Suprapubic skin (tissue), 4 donors: ENCODE data around the gene CCL13. TPM values are rescaled to one million over a fixed set of nuclear protein-coding genes. Genes with fewer than 3 reads are reported as not detected.

Source experiments
- DNase-seq, 2 donors: peaks; one replicate each; pipeline ENCODE4 v3.0.0-alpha.2; 2019; ENCODE audit warnings: low spot score in 2 of 2
- H3K27ac ChIP-seq: fragments of 200-600 bp; sonication (generic); one replicate; pipeline ENCODE4 v1.5.1; 2019
- H3K27me3 ChIP-seq: fragments of 200-600 bp; sonication (generic); one replicate; pipeline ENCODE4 v1.5.1; 2019
- H3K36me3 ChIP-seq: fragments of 200-600 bp; sonication (generic); one replicate; pipeline ENCODE4 v1.5.1; 2019
- H3K4me1 ChIP-seq: fragments of 200-600 bp; sonication (generic); one replicate; pipeline ENCODE4 v1.5.1; 2019
- H3K4me3 ChIP-seq: fragments of 200-600 bp; sonication (generic); one replicate; pipeline ENCODE4 v1.5.1; 2019; ENCODE audit warnings: mild to moderate bottlenecking
- H3K9me3 ChIP-seq: fragments of 200-600 bp; sonication (generic); one replicate; pipeline ENCODE4 v1.5.1; 2019
- EP300 ChIP-seq: sonication (generic); formaldehyde crosslinking; IDR thresholded peaks from one replicate; pipeline ENCODE4 v1.6.1; 2017; ENCODE audit warnings: antibody characterized with exemption
- POLR2A ChIP-seq, 2 donors: fragments of 450-650 bp; IDR thresholded peaks; one replicate each; pipeline ENCODE4 v1.6.1; 2017; ENCODE audit warnings: antibody characterized with exemption in 2 of 2, mild to moderate bottlenecking in 2 of 2, moderate library complexity in 2 of 2
- POLR2AphosphoS5 ChIP-seq, 3 donors: sonication (generic); formaldehyde crosslinking; IDR thresholded peaks; one replicate each; pipeline ENCODE4 v1.6.1; 2017; ENCODE audit warnings: antibody characterized with exemption in 3 of 3
- WGBS: methylation state at CpG from one replicate; pipeline ENCODE4 v1.1.5; 2018; 5-methylcytosine and 5-hydroxymethylcytosine counted together
- total RNA-seq, 4 donors: library from RNA; depleted of rRNA; stranded (reverse); fragments of >200 nt; gene quantifications; one replicate each; pipeline ENCODE4 v1.1.0, GENCODE V29; 2016
- TF ChIP-seq, protein P1 (sequence below), 2 donors: fragments of 200-600 bp in 1 of 2; fragments of 450-650 bp in 1 of 2; sonication (generic) in 1 of 2; IDR thresholded peaks; one replicate each; pipeline ENCODE4 v1.5.1; 2016 to 2019; ENCODE audit warnings: antibody characterized with exemption in 2 of 2, mild to moderate bottlenecking in 1 of 2, moderate library complexity in 1 of 2

Gene CCL13
- total RNA-seq = 1 to 10 TPM in 1 of 4 donors, not detected in 3; 1.6 TPM

DNA sequence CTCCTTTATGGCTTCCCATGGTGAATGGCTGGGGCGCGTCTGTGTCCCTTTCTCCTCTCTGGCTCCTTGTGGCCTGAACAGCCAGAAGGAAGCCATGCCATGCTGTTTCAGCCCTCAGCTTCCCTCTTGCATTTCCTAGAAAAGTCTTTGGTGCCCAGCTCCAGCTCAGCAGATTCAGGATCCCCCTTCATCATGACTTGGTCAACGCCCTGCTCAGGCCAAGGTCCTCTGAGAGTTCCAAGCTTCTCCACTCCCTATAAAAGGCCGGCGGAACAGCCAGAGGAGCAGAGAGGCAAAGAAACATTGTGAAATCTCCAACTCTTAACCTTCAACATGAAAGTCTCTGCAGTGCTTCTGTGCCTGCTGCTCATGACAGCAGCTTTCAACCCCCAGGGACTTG lies at the start of gene CCL13:
CCL13 (plus strand) TSS at position 287 of the 400 bp plus-strand sequence; CDS start at position 334, 47 bp downstream.
- no peak for DNase-seq
- Histone ChIP-seq H3K36me3 (no peaks in the 10 kb centered on the region), H3K27ac (no peak within 1 kb of the TSS), H3K4me3 (no peak within 1 kb of the TSS), H3K27me3 (no peaks in the 10 kb centered on the region), H3K9me3 (no peaks in the 10 kb centered on the region), H3K4me1 (peaks cover 3% of the 10 kb centered on the region)
- WGBS = 76% methylated on average over 5 of the region's 5 CpGs
- TF ChIP-seq, protein P1, sequence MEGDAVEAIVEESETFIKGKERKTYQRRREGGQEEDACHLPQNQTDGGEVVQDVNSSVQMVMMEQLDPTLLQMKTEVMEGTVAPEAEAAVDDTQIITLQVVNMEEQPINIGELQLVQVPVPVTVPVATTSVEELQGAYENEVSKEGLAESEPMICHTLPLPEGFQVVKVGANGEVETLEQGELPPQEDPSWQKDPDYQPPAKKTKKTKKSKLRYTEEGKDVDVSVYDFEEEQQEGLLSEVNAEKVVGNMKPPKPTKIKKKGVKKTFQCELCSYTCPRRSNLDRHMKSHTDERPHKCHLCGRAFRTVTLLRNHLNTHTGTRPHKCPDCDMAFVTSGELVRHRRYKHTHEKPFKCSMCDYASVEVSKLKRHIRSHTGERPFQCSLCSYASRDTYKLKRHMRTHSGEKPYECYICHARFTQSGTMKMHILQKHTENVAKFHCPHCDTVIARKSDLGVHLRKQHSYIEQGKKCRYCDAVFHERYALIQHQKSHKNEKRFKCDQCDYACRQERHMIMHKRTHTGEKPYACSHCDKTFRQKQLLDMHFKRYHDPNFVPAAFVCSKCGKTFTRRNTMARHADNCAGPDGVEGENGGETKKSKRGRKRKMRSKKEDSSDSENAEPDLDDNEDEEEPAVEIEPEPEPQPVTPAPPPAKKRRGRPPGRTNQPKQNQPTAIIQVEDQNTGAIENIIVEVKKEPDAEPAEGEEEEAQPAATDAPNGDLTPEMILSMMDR (IDR thresholded peaks at IDR 0.05) = no peak
- no peak for TF ChIP-seq EP300
- TF ChIP-seq POLR2A (IDR thresholded peaks at IDR 0.05) = no peak
- no peak for TF ChIP-seq POLR2AphosphoS5 (IDR thresholded peaks at IDR 0.05)

GRCh38 chr17:34307110-34307509 lies 49.2 kb upstream of the CCL13 start:
- TF ChIP-seq, protein P1 (IDR thresholded peaks at IDR 0.05) = no peak
- TF ChIP-seq POLR2AphosphoS5 (IDR thresholded peaks at IDR 0.05) (peak in 1 of 3 donors; percentile 30), POLR2A (IDR thresholded peaks at IDR 0.05) (no peak), EP300 (no peak)
- H3K4me1 ChIP-seq = peaks cover 27% of the 10 kb centered on the region
- H3K4me3 ChIP-seq = no peak overlapping the region
- no peaks in the 10 kb centered on the region for H3K27me3 ChIP-seq
- no peak overlapping the region for H3K27ac ChIP-seq
- 51% methylated on average over 3 of the region's 3 CpGs for WGBS
- no peak for DNase-seq
- H3K36me3 ChIP-seq = no peaks in the 10 kb centered on the region
- H3K9me3 ChIP-seq = no peaks in the 10 kb centered on the region

GRCh38 chr17:34308371-34308770 lies 47.9 kb upstream of the CCL13 start:
- H3K4me3 ChIP-seq = no peak overlapping the region
- H3K4me1 ChIP-seq = peaks cover 28% of the 10 kb centered on the region
- H3K27ac ChIP-seq = no peak overlapping the region
- no peaks in the 10 kb centered on the region for H3K27me3 ChIP-seq
- no peak for DNase-seq
- no peak for TF ChIP-seq POLR2A (IDR thresholded peaks at IDR 0.05)
- TF ChIP-seq EP300 = no peak
- TF ChIP-seq, protein P1 (IDR thresholded peaks at IDR 0.05) = no peak
- no peak for TF ChIP-seq POLR2AphosphoS5 (IDR thresholded peaks at IDR 0.05)
- H3K36me3 ChIP-seq = no peaks in the 10 kb centered on the region
- H3K9me3 ChIP-seq = no peaks in the 10 kb centered on the region

DNA sequence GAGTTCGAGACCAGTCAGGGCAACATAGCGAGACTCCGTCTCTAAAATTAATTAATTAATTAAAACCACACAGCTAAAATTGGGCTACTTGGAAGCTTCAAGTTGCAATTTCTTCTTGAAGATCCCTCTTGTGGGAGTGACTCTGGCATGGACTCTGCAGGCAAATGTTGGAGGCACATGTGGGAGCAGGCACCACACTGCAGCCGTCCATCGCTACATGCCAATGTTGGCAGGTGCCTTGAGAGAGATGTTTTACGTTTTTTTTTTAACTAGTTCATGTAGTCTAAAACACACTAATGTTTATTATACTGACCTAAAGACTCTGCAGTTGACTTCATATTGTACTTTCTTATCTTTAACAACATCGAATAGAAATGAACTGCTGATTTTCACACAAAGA lies 45.0 kb upstream of the CCL13 start:
- TF ChIP-seq, protein P1 (IDR thresholded peaks at IDR 0.05) = no peak
- no peak for TF ChIP-seq POLR2AphosphoS5 (IDR thresholded peaks at IDR 0.05)
- no peak for TF ChIP-seq EP300
- no peak for TF ChIP-seq POLR2A (IDR thresholded peaks at IDR 0.05)
- Histone ChIP-seq H3K27me3 (no peaks in the 10 kb centered on the region), H3K4me3 (no peak overlapping the region), H3K36me3 (no peaks in the 10 kb centered on the region), H3K27ac (no peak overlapping the region), H3K4me1 (peaks cover 46% of the 10 kb centered on the region), H3K9me3 (no peaks in the 10 kb centered on the region)
- 59% methylated on average over 7 of the region's 7 CpGs for WGBS
- no peak for DNase-seq

GRCh38 chr17:34312080-34312479 lies 44.2 kb upstream of the CCL13 start:
- Histone ChIP-seq H3K27ac (no peak overlapping the region), H3K27me3 (no peaks in the 10 kb centered on the region), H3K9me3 (no peaks in the 10 kb centered on the region), H3K4me3 (no peak overlapping the region), H3K36me3 (no peaks in the 10 kb centered on the region), H3K4me1 (peaks cover 40% of the 10 kb centered on the region)
- TF ChIP-seq, protein P1 (IDR thresholded peaks at IDR 0.05) = no peak
- TF ChIP-seq POLR2A (IDR thresholded peaks at IDR 0.05) (no peak), POLR2AphosphoS5 (IDR thresholded peaks at IDR 0.05) (no peak), EP300 (no peak)
- DNase-seq = no peak
- WGBS = 45% methylated on average over 5 of the region's 5 CpGs
